ENCODE measurements around the gene CYP26A1.

The CYP26A1 gene, protein sequence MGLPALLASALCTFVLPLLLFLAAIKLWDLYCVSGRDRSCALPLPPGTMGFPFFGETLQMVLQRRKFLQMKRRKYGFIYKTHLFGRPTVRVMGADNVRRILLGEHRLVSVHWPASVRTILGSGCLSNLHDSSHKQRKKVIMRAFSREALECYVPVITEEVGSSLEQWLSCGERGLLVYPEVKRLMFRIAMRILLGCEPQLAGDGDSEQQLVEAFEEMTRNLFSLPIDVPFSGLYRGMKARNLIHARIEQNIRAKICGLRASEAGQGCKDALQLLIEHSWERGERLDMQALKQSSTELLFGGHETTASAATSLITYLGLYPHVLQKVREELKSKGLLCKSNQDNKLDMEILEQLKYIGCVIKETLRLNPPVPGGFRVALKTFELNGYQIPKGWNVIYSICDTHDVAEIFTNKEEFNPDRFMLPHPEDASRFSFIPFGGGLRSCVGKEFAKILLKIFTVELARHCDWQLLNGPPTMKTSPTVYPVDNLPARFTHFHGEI

DNA sequence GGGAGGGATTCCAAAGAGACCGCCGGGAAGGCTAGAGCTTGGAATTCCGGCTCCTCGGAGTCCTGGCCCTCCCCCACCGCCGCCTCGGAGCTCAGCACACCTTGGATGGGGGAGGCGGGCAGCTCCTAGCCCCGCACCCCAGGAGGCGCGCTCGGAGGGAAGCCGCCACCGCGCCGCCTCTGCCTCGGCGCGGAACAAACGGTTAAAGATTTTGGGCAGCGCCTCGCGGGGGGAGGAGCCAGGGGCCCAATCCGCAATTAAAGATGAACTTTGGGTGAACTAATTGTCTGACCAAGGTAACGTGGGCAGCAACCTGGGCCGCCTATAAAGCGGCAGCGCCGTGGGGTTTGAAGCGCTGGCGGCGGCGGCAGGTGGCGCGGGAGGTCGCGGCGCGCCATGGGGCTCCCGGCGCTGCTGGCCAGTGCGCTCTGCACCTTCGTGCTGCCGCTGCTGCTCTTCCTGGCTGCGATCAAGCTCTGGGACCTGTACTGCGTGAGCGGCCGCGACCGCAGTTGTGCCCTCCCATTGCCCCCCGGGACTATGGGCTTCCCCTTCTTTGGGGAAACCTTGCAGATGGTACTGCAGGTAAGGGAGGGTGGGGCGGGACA lies at the start of gene CYP26A1:
Gene CYP26A1 (plus strand): TSS at position 355 of the 608 bp plus-strand sequence. CDS start 42 bp downstream, at position 397.
- peak; percentile 53 for DNase-seq (ENCODE audit: low spot score)

DNA sequence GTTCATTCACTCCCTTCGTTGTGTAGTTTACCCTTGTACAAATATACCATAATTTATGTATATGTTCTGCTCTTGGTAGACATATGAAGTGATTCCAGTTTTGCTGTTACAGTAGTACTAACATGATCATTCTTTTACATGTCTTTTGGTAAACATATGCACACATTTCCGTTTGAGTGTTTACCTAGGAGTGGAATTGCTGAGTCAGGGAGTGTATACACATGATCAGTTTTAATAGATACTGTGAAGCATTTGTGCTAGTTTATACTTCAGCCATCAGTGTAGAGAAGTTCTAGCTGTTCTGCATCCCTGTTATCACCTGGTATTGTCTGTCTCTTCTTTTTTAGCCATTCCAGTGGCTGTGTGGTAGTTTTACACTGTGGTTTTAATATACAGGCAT lies 47.6 kb upstream of the CYP26A1 start:
- DNase-seq (ENCODE audit: low spot score): no peak

DNA sequence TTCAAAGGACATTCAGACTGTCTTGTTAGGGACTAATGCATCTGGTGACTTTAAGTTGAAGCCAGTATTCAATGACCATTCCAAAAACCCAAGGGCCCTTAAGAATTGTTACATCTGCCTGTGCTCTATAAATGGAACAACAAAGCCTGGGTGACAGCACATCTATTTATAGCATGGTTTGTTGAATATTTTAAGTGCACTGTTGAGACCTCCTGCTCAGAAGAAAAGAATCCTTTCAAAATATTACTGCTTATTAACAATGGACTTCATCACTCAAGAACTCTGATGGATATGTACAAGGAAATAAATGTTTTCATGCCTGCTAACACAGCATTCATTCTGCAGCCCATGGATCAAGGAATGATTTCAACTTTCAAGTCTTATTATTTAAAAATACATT lies 46.2 kb upstream of the CYP26A1 start:
- no peak for DNase-seq (ENCODE audit: low spot score)

DNA sequence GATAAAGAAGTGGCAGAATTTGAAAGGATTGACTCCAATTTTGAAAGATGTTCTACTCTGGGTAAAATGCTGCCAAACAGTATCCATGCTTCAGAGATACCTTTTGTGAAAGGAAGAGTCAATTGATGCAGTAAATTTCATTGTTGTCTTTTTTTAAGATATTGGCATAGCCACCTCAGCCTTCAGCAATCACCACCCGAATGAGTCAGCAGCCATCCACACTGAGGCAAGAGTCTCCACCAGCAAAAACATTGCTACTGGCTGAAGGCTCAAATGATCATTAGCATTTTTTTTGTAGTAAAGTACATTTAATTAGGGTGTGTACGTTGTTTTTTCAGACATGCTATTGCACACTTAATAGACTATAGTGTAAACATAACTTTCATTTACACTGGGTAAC lies 44.8 kb upstream of the CYP26A1 start:
- no peak for DNase-seq (ENCODE audit: low spot score)

DNA sequence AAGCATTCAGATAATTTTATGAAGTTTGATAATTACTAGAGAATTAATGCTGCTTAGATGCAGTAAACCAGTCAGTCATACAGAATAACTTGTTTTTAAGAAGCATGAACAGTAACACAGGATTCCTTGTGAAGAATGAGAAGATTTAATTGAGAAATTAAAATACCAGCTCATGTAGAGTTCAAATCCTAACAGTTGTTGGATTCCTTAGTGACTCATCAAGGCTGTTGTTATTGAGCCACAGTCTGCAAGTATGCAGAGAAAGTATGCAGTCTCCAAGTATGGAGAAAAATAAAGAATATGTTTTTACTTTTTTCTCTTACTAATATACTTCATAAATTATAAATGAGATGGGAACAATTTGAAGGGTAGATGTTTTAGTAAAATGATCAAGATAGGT lies 43.3 kb upstream of the CYP26A1 start:
- DNase-seq (ENCODE audit: low spot score): peak; percentile 13

DNA sequence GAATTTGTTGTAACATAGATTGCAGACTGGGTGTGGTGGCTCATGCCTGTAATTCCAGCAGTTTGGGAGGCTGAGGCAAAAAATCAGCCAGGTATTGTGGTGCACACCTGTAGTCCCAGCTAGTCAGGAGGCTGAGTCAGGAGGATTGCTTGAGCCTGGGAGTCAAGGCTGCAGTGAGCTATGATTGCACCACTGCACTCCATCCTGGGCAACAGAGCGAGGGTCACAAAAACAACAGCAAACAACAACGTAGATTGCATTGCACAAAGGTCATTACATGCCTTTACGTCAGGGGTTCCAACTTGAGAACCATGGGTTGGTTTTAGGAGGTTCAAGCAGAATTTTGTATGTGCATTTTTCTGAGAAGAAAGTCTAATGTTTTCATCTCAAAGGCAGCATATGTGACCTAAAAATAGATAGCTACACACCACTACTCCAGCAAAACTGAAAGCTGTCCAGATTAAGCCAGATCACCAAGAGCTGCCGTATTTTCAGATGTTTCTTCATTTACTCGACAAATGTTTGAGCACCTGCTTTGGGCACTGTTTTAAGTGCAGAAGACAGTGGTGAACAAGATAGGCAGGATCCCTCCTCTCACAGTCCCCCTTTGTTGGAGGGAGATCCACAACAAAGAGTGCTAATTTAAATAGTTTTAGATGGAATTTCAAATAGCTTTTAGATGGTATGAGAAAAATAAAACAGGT lies 41.4 kb upstream of the CYP26A1 start:
- no peak for DNase-seq (ENCODE audit: low spot score)

DNA sequence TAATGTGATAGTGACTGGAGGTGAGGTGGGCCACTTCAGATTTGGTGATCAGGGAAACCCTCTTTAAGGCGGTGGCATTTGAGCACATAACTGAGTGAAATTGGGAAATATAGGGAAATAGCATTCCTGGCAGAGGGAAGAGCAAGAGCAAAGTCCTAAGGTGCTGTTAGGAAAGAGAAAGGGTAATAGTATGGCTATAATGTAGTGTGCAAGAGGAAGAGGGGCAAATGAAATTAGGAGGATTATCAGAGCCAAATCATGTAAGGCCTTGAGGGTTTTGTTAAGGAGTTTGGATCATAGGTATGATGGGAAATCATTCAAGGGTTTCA lies 40.9 kb upstream of the CYP26A1 start:
- no peak for DNase-seq (ENCODE audit: low spot score)

DNA sequence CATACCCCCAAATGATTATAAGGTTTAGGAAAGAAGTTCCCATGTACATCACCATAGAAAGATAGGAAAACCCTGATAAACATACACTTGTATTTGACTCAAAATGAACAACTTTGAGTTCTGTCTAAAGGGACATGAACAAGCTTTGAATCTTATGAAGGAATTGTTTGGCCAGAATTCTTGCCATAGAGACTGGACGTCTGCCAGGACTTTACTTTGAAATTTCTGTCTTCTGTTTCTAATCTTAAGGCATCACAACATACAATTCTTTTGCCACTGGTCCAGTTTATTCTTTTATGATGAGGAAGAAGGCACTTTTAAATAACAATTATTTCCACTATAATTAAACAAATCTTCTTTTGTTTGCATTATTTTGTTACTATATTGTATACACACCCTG lies 39.3 kb upstream of the CYP26A1 start:
- DNase-seq (ENCODE audit: low spot score): no peak

DNA sequence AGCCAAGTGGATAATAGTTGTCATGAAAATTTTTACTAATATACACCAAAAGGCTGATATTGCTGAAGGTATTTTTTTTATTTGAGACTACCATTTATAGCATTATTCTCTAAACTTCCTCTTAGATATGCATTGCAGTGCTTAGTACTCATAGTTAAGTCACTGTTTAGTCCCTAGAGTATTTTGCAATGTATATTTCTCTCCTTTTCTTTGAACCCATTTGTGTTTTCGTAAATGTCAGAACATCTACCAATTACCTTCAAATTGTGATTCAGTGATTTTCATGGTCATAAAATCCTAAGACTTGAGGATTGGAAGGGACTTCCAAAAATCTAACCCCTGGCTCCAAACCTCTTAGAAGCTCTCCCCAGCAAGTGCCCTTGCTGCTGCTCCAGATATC lies 34.6 kb upstream of the CYP26A1 start:
- DNase-seq (ENCODE audit: low spot score): no peak

DNA sequence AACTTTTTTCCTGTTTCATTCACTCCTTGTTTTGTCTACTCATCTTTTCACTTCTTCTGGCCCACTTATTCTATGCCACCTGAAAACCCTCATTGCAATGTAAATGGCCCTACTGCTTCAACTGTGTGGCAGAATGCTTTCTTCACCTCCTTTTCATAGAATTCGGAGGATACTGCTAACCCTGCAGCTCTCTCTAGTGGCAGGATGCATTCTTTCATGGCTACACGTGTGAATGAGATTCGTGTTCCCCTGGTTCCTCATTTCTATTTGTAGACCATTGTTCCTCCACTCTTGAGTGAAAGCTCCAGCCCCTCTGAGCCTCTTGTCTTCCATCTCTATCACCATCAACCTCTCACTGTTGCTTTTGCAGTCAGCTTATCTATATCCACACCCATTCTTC lies 34.0 kb upstream of the CYP26A1 start:
- DNase-seq (ENCODE audit: low spot score): no peak

DNA sequence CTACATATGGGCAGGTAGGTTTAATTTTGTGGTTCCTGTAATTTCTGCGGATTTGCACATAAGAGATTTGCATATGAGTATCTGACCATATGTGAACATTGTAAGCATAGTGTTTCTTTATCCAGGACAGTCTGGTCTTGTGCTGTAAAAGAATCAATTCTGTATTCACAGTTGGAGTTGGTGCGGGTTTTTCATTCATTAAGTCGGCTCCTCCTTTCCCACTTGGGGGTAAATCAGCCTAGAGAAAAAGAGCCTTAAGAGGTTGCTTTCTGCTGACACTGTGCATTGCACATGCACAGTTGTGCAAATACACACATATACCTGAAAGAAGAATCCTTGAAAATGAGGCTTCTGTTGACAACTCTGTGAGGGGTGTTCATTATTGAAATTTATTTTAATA lies 19.2 kb upstream of the CYP26A1 start:
- no peak for DNase-seq (ENCODE audit: low spot score)

DNA sequence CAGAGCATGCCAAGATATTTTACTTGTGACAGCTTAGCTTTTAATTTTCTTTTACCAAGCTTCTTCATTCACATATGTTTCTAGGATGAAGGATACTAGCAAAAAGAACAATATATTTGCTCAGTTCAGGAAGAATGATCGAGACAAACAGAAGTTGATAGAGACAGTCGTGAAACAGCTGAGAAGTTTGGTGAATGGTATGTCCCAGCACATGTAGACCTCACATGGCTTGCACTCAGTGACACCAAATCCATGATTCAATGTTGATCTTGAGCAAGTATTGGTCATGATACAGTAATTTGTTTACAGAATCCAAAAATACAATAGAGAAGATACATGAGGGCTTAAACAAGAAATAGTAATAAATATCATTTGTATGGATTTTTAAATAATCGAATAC lies 15.6 kb upstream of the CYP26A1 start:
- DNase-seq (ENCODE audit: low spot score): no peak

DNA sequence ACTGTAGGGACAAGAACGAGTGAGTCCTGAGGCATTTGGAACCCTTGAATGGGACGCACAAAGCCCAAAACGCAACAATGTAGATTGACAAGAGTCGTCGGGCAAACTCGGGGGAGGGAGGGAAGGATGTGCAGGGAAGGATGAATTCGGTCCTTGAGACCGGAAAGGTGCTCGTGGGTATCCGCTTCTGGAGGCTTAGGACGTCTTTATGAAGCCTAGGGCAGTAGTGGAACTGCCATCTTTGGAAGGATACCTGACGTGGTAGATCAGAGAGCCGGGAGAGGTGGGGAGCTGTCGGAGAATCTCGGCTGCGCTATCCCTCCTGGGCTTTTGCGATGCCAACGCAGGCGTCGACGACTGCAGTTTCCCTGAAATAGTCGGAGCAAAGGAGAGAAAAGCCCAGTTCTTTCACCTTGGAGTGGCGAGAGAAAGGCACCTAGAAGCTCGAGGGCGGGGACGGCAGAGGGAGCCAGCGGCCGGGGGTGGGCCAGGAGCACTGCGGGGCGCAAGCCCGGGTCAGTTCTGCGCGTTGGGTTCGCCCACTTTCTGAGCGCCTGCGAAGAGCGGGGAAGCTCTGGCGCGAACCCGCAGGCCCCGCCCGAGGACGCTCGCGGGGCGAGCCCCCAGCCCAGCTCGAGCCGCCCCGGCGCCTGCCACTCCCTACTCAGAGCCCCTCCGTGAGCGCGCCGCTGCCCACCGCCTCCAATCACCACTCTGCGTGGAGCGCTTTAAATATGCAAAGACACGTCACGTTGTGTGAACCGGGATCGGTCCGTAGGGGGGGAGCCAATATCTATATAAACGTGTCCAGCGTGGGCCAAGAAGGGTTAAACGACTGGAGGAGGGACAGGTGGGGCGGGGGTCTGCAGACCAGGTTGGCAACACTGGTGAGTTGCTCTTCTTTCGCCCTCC lies 13.5 kb upstream of the CYP26A1 start, which contains the start of gene CYP26C1:
Gene CYP26C1 (plus strand): TSS at position 824 of the 912 bp plus-strand sequence. CDS start 466 bp downstream, outside the sequence.
- DNase-seq (ENCODE audit: low spot score): no peak

DNA sequence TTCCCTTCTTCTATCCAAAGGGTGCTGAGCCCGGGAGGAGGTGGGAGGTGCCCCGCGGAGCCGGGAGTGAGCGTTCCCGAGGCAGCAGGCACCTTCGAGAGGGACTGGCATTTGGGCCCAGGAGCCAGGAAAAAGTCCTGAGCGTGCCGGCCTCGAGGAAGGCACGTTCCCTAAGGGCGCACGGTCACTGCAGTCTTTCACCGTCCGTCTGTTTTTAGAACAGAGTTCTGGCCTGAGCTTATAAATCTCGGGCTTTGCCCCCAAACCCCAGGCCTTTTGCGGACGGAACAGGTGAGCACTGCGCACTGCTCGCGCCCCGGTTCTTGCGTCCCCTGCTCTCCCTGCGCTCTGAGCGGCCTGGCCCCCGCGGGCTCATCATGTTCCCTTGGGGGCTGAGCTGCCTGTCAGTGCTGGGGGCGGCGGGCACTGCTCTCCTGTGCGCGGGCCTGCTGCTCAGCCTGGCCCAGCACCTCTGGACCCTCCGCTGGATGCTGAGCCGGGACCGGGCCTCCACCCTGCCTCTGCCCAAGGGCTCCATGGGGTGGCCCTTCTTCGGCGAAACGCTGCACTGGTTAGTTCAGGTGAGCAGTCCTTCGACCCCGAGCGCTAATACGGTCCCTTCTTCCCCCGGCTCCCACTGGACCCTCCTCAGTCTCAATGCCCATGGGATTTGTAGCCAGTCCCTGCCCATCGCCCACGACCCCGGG lies 12.7 kb upstream of the CYP26A1 start:
- DNase-seq (ENCODE audit: low spot score): no peak

DNA sequence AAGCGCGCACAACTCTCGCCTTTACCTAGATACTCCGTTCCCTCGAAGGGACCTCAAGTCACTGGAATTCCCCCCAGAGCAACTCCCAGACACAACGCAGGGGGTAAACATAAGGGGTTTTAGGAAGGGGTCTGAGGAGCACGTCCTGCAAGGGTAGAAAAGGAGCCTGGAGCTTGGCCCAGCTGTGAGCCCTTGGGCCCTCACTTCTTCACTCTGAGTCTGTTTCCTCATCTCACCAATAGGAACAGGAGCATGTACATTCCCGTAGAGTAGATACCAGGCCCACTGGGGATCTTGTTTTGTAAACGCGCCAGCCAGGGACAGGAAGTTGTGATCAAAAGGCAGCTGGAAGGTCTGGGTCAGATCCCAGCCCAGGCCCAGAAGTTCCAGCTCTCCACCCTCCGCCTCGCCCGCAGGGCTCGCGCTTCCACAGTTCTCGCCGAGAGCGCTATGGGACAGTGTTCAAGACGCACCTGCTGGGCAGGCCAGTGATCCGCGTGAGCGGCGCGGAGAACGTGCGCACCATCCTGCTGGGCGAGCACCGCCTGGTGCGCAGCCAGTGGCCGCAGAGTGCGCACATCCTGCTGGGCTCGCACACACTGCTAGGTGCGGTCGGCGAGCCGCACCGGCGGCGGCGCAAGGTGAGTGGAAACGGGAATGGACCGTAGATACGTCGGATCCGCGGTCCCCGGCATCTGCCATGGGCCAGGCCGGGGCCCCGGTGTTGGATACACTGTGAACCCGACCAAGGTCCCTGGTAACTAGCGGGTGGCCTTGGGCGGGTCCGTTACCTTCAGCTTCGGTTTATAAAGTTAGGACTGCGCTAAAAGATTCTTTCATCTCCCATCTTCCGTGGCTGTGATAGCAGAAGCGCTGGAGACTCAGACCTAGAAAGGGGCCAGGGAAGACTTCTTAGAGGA lies 11.8 kb upstream of the CYP26A1 start:
- DNase-seq (ENCODE audit: low spot score): no peak

DNA sequence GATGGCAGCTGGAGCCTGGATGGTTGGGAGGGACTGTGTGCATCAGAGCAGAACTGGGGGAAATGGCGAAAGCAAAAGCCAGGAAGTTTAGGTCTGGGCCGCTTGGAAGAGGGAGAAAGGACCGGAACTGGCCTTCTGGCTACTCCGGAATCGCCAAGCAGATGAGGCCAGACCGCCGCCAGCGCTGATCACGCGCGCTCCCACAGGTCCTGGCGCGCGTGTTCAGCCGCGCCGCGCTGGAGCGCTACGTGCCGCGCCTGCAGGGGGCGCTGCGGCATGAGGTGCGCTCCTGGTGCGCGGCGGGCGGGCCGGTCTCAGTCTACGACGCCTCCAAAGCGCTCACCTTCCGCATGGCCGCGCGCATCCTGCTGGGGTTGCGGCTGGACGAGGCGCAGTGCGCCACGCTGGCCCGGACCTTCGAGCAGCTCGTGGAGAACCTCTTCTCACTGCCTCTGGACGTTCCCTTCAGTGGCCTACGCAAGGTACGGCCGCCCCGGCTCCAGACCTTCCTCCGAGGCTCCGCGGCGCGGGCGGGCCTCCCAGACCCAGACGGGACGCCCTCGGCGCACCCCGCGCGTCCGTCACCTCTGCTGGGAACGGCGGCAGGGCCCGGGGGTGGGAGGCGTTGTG lies 11.1 kb upstream of the CYP26A1 start:
- DNase-seq (ENCODE audit: low spot score): no peak

DNA sequence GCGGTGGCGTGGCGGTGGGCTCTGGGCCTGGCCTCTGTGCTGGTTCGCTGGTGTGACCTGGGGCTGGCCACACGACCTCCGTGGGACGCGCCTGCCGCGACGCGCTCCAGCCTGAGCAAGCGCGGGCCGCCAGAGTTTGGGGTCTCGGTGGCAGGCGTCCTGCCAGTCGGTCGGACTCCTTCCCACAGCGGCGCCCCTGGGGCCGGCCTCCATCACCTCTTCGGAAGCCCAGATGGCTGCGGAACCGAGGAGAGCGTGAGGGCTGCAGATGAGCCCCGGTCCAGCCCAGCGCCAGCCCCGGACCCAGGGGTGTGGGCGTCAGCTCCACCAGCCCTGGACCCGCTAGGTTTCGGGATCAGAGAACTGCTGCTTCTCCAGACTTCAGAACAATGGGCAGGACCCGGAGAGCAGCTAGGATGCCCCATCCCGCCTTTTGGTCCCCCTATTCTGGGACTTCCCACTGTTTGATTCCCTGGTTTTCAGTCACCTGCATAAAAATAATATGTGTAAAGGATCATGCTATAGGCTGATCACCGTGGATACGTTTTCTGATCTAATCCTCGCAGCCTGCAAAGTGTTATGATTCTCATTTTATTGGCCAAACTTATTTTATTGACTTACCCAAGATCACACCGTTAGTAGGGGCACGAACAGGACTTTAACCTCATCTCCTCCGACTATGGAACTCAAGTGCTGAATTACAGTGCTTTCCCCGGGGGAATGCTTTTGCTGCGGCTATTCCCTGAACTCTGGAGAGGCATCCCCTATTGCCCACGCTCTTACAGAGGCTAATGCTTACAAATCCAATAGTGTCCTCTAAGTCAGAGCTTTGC lies 10.3 kb upstream of the CYP26A1 start:
- DNase-seq (ENCODE audit: low spot score): no peak

DNA sequence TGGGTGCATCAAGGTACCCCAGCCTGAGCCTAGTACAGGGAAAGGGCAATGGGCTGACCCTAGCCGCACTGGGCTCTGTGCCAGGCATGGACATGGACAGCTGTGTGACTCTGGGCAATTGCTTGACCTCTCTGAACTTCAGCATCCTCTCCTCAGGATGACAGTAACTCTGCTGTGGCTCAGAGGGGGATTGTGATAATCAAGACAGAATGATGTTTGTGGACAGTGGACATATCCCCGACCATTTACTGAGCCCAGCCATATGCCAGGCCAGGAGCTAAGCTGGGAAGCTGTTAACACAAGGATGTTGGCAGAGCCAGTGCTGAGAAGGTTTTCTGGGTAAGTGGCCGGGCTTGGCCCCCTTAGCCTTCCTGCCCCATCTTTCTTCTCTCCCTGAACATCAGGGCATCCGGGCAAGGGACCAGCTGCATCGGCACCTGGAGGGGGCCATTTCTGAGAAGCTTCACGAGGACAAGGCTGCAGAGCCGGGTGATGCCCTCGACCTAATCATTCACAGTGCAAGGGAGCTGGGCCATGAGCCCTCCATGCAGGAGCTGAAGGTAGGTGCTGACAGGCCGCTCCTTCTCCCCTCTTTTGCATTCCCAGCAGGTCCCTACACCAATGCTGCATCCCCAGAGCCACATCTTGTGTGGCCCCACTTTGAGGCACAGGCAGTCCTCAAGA lies 9.6 kb upstream of the CYP26A1 start:
- no peak for DNase-seq (ENCODE audit: low spot score)
